Central memory CD4-positive, alpha-beta T cell (primary cell): ENCODE measurements around the gene IL11.
A peak's percentile ranks its signal among the peaks of the same experiment; 100 is the strongest.
"Not testable (repeated sequence)": the region's sequence is repeated elsewhere in the genome, so short reads cannot be mapped to it uniquely, and the experiment has no call there.

ENCODE experiments used
- DNase-seq: peaks from one replicate; pipeline ENCODE4 v3.0.0; 2022

Gene IL11

DNA sequence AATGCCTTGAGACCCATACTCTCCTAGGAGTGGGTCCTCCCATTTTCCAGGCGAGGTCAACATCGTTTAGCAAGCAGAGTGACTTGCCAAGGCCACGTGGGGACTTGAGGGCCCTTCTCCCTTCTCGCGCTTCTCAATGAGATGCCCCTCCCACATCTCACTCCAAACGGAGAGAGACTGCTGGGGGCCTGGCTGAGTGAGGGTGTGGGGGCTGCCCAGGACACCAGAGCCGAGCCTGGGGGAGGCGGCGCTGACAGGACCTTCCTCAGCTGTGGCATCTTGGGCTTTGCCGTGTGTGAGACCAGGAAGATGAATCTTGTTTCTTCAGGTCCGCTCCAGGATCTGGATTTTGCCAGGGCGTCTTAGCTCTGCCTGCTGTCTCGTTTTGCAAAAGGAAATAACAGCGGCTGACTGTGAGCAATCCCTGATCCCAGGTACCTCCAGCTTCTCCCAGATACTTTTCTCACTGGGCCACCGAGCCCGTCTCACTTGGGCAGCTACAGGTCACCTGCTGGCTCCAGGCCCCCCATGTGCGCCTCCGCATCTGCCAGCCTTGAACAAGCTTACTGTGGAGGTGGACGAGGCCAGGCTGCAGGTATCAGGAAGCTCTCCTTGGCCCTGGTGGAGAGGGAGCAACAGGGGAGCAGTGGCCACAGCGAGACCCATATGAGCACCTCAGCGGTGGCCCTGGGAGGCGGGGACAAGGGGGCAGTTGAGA lies 21.8 kb downstream of the IL11 start:
- no peak for DNase-seq

- no peak for DNase-seq
Observed at GRCh38 chr19:55347442-55348009, 22.7 kb downstream of the IL11 start.

DNA sequence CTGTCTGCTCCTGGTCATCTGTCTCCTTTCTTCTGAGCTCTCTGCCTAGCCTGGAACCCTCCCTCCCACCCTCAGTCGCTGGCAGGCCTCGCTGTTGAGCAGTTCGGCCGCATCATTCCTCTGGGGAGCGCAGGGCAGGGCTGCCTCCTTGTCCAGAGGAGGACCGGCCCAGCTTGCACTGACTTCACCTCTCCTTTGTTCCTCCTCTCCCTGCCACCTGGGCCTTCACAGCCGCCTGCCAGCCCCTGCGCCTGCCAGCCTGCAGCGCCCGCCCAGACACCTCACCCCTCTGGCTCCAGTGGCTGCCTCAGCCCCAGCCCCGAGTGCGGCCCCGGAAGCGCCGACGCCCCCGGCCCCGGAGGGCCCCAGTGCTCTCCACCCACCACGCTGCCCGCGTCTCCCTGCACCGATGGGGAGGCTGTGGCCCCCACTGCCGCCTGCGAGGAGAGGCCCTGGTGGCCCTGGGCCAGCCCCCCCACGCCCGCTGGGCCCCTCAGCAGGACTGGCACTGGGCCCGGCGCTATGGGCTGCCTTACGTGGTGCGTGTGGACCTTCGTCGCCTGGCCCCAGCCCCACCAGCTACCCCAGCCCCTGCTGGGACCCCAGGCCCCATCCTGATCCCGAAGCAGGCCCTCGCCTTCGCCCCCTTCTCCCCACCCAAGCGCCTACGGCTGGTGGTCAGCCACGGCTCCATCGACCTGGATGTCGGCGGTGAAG lies 23.4 kb downstream of the IL11 start:
- DNase-seq, result no peak

DNA sequence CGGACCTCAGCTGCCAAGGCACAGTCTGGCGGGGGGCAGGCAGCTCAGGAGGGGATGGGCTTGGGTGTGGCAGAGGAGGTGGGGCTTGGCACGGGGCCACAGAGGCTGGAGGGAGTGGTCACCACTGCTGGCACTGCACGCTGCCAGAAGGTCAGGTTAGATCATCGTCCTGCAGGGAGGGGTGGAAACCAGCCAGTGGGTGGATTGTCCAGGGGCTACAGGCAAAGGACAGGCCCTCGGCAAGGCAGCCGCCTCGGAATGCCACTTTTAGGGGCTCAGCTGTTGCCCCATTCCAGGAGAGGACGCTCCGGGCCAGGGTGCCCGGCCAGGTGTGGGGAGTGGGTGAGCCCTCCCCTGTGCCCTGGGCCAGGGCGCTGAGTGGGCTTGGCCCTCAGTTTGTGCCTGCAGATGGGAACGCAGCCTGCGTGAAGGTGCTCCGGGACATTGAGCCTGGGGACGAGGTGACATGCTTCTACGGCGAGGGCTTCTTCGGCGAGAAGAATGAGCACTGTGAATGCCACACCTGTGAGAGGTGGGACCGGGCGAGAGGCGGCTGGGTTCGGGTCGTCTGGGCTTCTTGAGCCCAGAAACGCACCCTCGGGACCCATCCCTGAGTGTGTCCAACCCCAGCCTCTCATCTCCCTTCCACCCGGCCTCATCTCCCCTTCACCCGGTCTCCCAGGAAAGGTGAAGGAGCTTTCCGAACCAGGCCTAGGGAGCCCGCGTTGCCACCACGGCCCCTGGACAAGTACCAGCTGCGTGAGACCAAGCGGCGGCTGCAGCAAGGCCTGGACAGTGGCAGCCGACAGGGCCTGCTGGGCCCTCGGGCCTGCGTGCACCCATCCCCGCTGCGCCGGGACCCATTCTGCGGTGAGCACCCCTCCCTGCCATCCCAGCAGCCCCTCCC lies 24.2 kb downstream of the IL11 start:
- DNase-seq, result no peak

GRCh38 chr19:55345101-55345817 lies 25.0 kb downstream of the IL11 start:
- no peak for DNase-seq

GRCh38 chr19:55344444-55344843 lies 25.8 kb downstream of the IL11 start:
- DNase-seq, result no peak

- no peak for DNase-seq
Observed at GRCh38 chr19:55341595-55342531, 28.4 kb downstream of the IL11 start.

DNA sequence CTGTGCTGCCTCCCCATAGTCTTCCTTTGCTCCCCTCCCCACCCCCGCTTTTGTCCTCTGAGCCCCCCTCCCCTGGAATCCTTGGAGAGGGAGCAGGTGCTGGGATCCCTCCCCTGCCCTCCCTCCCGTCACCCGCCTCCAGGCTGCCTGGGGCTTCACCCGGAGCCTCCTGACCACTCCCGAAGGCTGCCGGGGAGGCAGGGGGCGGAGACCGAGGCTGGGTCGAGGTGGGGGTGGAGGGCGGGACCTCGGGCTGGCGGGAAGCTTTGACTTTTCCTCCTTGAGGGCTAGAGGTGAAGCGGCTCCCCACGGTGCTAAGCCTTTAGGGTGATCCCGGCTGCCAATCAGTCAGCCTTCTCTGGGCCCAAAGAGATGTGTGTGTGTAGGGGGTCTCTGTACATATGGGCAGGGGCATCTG lies 29.1 kb downstream of the IL11 start:
- DNase-seq, result no peak

DNA sequence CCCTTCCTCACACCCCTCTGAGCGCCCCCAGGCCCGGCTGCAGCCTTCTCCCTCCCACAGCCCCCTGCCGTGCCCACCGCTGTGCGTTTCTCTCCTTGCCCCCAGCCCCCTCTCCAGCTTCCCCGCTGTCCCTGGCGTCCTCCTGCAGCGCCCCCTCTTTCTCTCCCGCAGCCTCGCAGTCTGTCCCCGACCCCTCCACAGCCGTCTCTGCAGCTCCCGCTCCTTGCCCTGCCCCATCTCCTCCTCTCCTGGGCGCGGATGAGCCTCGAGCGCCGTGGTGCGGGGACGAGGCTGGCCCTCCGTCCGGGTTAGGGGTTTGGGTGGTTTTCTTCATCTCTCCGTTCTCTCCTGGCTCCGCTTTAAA lies 29.5 kb downstream of the IL11 start:
- DNase-seq, result no peak

DNA sequence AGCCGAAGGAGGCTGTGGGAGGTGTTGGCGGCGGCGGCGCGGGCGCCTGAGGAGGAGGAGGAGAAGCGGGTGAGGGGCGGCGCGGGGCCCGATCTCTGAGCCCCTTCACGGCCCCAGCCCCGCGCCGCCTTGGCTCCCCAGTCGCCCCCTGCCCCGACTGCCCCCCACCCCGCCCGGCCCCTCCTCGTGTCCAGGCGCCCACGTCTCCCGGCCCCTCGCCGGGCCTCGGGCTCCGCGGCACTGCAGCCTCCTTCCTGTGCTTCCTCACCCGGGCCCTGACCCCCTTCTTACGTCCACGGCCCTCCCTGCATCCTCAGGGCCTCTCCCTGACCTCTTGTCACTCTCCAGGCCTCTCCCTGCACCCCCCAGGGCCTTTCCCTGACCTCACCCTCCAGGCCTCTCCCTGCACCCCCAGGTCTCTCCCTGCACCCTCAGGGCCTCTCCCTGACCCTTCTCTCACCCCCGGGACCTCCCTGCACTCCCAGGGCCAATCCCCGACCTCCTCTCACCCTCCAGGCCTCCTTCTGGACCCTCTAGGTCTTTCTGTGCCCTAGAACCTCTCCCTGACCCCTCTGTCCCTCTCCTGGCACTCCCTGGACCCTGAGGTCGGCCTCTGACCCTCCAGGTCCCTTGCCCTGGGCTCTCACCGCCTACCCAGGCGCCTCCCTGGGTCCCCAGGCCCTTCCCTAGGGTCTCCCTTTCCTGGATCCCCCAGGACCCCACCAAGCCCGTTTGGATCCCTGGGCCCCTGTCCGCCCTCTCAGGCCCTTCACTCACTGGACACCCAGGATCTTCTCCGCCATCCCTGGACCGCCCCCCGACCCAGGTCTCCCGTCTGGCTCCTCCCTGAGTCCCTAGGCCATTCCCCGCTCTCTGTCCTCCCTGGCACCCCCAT lies 30.1 kb downstream of the IL11 start:
- no peak for DNase-seq

GRCh38 chr19:55339105-55339888 lies 31.0 kb downstream of the IL11 start, which contains the start of gene KMT5C:
Gene KMT5C, plus strand, starts transcription at chr19:55339876. Its CDS starts 2,061 bp downstream, at chr19:55341937.
- DNase-seq, result peak; percentile 100

DNA sequence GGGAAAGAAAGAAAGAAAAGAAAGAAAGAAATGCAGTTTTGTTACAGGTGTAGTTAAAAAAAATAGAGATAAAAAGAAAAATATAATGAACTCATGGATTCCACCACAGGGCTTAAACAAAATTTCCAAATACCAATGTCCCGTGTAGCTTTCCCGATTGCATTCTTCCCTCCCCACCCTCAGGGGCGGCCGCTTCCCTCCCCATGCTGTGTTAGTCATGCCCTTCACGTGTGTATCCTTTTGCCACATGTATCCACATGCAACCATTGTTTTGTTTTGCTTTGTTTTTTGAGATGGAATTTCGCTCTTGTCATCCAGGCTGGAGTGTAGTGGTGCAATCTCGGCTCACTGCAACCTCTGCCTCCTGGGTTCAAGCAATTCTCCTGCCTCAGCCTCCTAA lies 34.2 kb downstream of the IL11 start:
- DNase-seq, result no peak

DNA sequence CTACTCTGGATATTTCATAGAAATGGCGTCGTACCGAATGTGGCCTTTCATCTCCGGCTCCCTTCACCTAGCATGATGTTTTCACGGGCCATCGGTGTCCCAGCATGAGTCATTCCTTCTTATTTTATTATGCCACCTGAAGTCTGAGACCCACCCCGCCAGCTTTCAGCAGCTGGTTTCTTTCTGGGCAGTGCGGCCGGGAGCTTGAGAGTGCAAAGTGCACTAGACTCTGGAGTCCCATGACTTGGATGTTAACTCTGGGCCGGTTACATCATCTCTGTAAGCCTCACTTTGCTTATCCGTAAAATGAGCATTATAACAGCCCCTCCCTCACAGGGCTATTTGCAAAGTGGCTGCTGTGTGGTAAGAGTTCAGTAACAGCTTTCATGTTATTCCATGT lies 36.4 kb downstream of the IL11 start:
- no peak for DNase-seq

DNA sequence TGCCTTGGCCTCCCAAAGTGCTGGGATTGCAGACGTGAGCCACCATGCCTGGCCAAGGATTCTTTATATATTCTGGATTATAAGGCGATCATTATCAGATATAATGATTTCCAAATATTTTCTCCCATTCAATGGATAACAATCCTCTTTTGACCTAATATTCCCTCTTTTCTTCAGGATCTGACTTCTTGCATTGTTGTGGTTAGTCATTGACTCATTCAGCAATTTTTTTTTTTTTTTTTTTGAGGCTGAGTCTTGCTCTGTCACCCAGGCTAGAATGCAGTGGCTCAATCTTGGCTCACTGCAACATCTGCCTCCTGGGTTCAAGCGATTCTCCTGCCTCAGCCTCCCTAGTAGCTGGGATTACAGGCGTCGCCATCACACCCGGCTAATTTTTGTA lies 40.5 kb downstream of the IL11 start:
- DNase-seq, result not testable (repeated sequence)

DNA sequence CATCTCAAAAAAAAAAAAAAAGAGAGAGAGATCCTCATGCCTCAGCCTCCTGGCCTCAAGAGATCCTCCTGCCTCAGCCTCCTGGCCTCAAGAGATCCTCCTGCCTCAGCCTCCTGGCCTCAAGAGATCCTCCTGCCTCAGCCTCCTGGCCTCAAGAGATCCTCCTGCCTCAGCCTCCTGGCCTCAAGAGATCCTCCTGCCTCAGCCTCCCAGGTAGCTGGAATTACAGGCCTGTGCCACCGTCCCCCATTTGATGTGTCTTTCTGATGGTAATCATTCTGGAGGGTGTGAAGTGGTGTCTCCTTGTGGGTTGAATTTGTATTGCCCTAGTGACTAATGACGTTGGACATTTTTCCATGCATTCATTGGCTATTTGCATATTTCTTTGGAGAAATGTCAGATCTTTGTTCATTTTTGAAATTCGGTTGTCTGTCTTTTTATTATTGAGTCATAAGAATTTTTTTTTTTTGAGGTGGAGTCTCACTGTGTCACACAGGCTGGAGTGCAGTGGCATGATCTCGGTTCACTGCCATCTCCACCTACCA lies 41.4 kb downstream of the IL11 start:
- not testable (repeated sequence) for DNase-seq

DNA sequence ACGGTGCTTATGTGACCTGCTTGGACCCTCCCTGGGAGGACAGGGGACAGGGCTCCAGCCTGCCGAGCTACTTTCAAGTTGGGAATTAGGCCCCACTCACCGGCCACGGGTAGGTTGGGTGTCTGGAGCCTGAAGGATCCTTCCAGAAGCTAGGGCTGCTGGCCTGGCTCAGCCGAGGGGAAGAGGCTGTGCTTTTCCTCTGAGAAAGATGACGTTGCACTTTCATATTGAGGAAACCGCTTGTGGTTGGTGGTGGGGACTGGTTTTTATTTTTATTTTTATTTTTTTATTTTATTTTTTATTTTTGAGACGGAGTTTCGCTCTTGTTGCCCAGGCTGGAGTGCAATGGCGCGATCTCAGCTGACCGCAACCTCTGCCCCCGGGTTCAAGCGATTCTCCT lies 45.1 kb downstream of the IL11 start, which contains the start of gene TMEM150B:
Gene TMEM150B, minus strand, starts transcription at position 170 of the 400 bp plus-strand sequence. CDS start 4,305 bp downstream, outside the sequence.
- no peak for DNase-seq

- no peak for DNase-seq
Observed at GRCh38 chr19:55324662-55325061, 45.6 kb downstream of the IL11 start.

GRCh38 chr19:55322204-55322885 lies 47.9 kb downstream of the IL11 start:
- DNase-seq, result no peak
